Measurements from ENCODE around the gene BFSP2. TPM values are rescaled to one million over a fixed set of nuclear protein-coding genes. Genes with fewer than 3 reads are reported as not detected.
A peak's percentile ranks its signal among the peaks of the same experiment; 100 is the strongest.

The BFSP2 gene
- total RNA-seq, 1 donor from 2014 or later, result not detected

- no peaks in the 10 kb centered on the region for H3K9me3 Mint-ChIP-seq (ENCODE audit: unreplicated experiment)
- H3K27me3 Mint-ChIP-seq (ENCODE audit: unreplicated experiment), result peaks cover 9% of the 10 kb centered on the region
- no peaks in the 10 kb centered on the region for H3K36me3 Mint-ChIP-seq (ENCODE audit: low read depth, unreplicated experiment)
Measured at GRCh38 chr3:133375403-133375745, 24.5 kb upstream of the BFSP2 start.

GRCh38 chr3:133376810-133377209, 23.0 kb upstream of the BFSP2 start:
- no peak for DNase-seq (ENCODE audit: low spot score)
- H3K27me3 Mint-ChIP-seq (ENCODE audit: unreplicated experiment), result peaks cover 9% of the 10 kb centered on the region
- TF ChIP-seq CTCF (IDR thresholded peaks at IDR 0.05; ENCODE audit: unreplicated experiment), result no peak
- H3K36me3 Mint-ChIP-seq (ENCODE audit: low read depth, unreplicated experiment), result peaks cover 8% of the 10 kb centered on the region
- no peak overlapping the region for H3K27ac Mint-ChIP-seq (ENCODE audit: unreplicated experiment)
- peaks cover 6% of the 10 kb centered on the region for H3K4me1 Mint-ChIP-seq (ENCODE audit: unreplicated experiment)
- no peaks in the 10 kb centered on the region for H3K9me3 Mint-ChIP-seq (ENCODE audit: unreplicated experiment)
- no peak overlapping the region for H3K4me3 Mint-ChIP-seq (ENCODE audit: unreplicated experiment)

More at GRCh38 chr3:133375403-133375745, 24.5 kb upstream of the BFSP2 start:
- Mint-ChIP-seq H3K4me1 (ENCODE audit: unreplicated experiment) (peaks cover 10% of the 10 kb centered on the region), H3K4me3 (ENCODE audit: unreplicated experiment) (no peak overlapping the region), H3K27ac (ENCODE audit: unreplicated experiment) (no peak overlapping the region)
- no peak for TF ChIP-seq CTCF (IDR thresholded peaks at IDR 0.05; ENCODE audit: unreplicated experiment)
- no peak for DNase-seq (ENCODE audit: low spot score)

- Mint-ChIP-seq H3K27ac (ENCODE audit: unreplicated experiment) (no peak overlapping the region), H3K9me3 (ENCODE audit: unreplicated experiment) (no peaks in the 10 kb centered on the region), H3K4me1 (ENCODE audit: unreplicated experiment) (peaks cover 6% of the 10 kb centered on the region), H3K27me3 (ENCODE audit: unreplicated experiment) (peaks cover 9% of the 10 kb centered on the region), H3K36me3 (ENCODE audit: low read depth, unreplicated experiment) (peaks cover 8% of the 10 kb centered on the region), H3K4me3 (ENCODE audit: unreplicated experiment) (no peak overlapping the region)
- TF ChIP-seq CTCF (IDR thresholded peaks at IDR 0.05; ENCODE audit: unreplicated experiment), result no peak
- DNase-seq (ENCODE audit: low spot score), result peak; percentile 32
Measured at GRCh38 chr3:133377396-133377795, 22.5 kb upstream of the BFSP2 start.

- TF ChIP-seq CTCF (IDR thresholded peaks at IDR 0.05; ENCODE audit: unreplicated experiment), result no peak
- Mint-ChIP-seq H3K27ac (ENCODE audit: unreplicated experiment) (no peak overlapping the region), H3K4me3 (ENCODE audit: unreplicated experiment) (no peak overlapping the region), H3K9me3 (ENCODE audit: unreplicated experiment) (no peaks in the 10 kb centered on the region), H3K36me3 (ENCODE audit: low read depth, unreplicated experiment) (peaks cover 8% of the 10 kb centered on the region), H3K27me3 (ENCODE audit: unreplicated experiment) (peaks cover 6% of the 10 kb centered on the region), H3K4me1 (ENCODE audit: unreplicated experiment) (no peaks in the 10 kb centered on the region)
- no peak for DNase-seq (ENCODE audit: low spot score)
Measured at GRCh38 chr3:133379926-133380325, 19.9 kb upstream of the BFSP2 start.

- no peak for TF ChIP-seq CTCF (IDR thresholded peaks at IDR 0.05; ENCODE audit: unreplicated experiment)
- H3K36me3 Mint-ChIP-seq (ENCODE audit: low read depth, unreplicated experiment), result peaks cover 8% of the 10 kb centered on the region
- no peak overlapping the region for H3K27ac Mint-ChIP-seq (ENCODE audit: unreplicated experiment)
- no peaks in the 10 kb centered on the region for H3K4me1 Mint-ChIP-seq (ENCODE audit: unreplicated experiment)
- H3K9me3 Mint-ChIP-seq (ENCODE audit: unreplicated experiment), result no peaks in the 10 kb centered on the region
- peaks cover 6% of the 10 kb centered on the region for H3K27me3 Mint-ChIP-seq (ENCODE audit: unreplicated experiment)
- no peak for DNase-seq (ENCODE audit: low spot score)
- no peak overlapping the region for H3K4me3 Mint-ChIP-seq (ENCODE audit: unreplicated experiment)
Measured at GRCh38 chr3:133380481-133381225, 19.2 kb upstream of the BFSP2 start.
